ENCODE results near the gene ZFP3.
"Not testable (repeated sequence)": the region's sequence is repeated elsewhere in the genome, so short reads cannot be mapped to it uniquely, and the experiment has no call there.

The ZFP3 gene

DNA sequence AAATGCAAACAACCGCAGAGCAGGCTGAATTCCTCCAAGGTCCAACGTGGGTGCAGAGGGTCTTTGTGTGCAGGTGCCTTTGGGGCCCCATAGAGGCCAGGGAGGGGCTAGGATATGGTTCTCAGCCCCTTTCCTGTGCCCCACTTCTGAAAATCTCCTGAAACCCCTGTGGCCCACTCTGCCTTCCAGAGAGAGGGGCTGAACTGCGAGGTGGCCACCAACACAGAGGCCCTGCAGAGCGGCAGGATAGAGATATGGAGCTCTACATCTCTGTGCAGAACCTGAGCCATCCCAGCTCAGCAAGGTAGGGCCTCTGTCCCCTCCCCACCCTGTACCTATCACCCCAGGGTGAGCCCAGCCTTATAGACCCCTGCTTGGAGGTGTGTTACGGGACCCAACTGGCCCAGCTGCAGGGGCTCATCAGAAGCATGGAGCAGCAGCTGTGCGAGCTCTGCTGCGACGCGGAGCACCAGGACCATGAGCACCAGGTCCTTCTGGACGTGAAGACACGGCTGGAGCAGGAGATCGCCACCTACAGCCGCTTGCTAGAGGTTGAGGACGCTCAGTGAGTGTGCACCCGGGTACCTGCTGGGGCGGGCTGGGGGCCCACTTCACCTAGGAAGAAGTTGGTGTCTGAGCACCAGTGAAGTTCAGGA is 43.0 kb downstream of the ZFP3 start:
- H3K9me3 ChIP-seq, result peaks cover 0 to 6% (median 0%) of the 10 kb centered on the region in 3 donors
- peaks cover 0 to 17% (median 12%) of the 10 kb centered on the region in 4 donors for H3K4me1 ChIP-seq
- H3K27ac ChIP-seq, result no peak overlapping the region
- H3K27me3 ChIP-seq, result peaks cover 0 to 47% of the 10 kb centered on the region in 2 donors
- H3K36me3 ChIP-seq, result no peaks in the 10 kb centered on the region
- TF ChIP-seq, protein P1, sequence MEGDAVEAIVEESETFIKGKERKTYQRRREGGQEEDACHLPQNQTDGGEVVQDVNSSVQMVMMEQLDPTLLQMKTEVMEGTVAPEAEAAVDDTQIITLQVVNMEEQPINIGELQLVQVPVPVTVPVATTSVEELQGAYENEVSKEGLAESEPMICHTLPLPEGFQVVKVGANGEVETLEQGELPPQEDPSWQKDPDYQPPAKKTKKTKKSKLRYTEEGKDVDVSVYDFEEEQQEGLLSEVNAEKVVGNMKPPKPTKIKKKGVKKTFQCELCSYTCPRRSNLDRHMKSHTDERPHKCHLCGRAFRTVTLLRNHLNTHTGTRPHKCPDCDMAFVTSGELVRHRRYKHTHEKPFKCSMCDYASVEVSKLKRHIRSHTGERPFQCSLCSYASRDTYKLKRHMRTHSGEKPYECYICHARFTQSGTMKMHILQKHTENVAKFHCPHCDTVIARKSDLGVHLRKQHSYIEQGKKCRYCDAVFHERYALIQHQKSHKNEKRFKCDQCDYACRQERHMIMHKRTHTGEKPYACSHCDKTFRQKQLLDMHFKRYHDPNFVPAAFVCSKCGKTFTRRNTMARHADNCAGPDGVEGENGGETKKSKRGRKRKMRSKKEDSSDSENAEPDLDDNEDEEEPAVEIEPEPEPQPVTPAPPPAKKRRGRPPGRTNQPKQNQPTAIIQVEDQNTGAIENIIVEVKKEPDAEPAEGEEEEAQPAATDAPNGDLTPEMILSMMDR (IDR thresholded peaks at IDR 0.05), result no peak
- DNase-seq, result peak; percentile 3 to 46
- no peak overlapping the region for H3K4me3 ChIP-seq
- intact Hi-C loops (cut with DNase I; ENCODE audit: low total_unique reads), result no loop called here

DNA sequence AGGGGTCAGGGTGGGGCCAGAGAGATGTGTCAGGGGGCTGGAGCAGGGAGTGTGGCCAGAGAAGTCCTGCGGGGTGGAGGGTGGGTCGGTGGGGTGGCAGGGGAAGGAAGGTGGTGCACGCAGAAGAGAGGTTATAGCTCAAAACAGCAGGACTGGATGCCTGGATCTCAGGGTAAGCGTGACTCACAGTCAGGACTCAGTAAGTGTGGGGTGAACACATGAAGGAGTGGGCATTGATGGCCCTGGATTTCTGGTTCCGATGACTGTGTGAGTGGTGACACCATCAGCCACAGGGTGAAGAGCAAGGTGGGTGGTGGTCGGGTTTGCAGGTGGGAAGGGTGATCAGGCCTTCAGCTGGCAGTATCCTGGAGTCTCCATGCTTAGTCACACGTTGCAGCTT is 43.8 kb downstream of the ZFP3 start:
- Histone ChIP-seq H3K27ac (peak overlapping the region in 1 of 2 donors; percentile 67), H3K27me3 (peaks cover 0 to 45% of the 10 kb centered on the region in 2 donors), H3K4me1 (peaks cover 0 to 17% (median 12%) of the 10 kb centered on the region in 4 donors)
- H3K9me3 ChIP-seq; H3K36me3 ChIP-seq; H3K4me3 ChIP-seq; intact Hi-C loops (cut with DNase I; ENCODE audit: low total_unique reads): not testable (repeated sequence)
- DNase-seq, result peak; percentile 12 to 37

GRCh38 chr17:5122586-5123342 is 44.5 kb downstream of the ZFP3 start:
- DNase-seq, result peak; percentile 18 to 67
- peak overlapping the region; percentile 45 to 49 for H3K4me3 ChIP-seq
- H3K4me1 ChIP-seq, result peaks cover 0 to 17% (median 12%) of the 10 kb centered on the region in 4 donors
- H3K9me3 ChIP-seq, result peaks cover 0 to 6% (median 0%) of the 10 kb centered on the region in 3 donors
- intact Hi-C loops (cut with DNase I; ENCODE audit: low total_unique reads), result no loop called here
- peaks cover 0 to 51% of the 10 kb centered on the region in 2 donors for H3K27me3 ChIP-seq
- H3K36me3 ChIP-seq, result no peaks in the 10 kb centered on the region
- peak overlapping the region in 1 of 2 donors; percentile 67 for H3K27ac ChIP-seq
- TF ChIP-seq, protein P1 (IDR thresholded peaks at IDR 0.05), result no peak

- peak in 1 of 2 donors; percentile 38 for DNase-seq
- no peaks in the 10 kb centered on the region for H3K36me3 ChIP-seq
- intact Hi-C loops (cut with DNase I; ENCODE audit: low total_unique reads), result no loop called here
- H3K4me1 ChIP-seq, result peaks cover 0 to 17% (median 12%) of the 10 kb centered on the region in 4 donors
- H3K27ac ChIP-seq, result no peak overlapping the region
- TF ChIP-seq, protein P1 (IDR thresholded peaks at IDR 0.05), result no peak
- H3K9me3 ChIP-seq, result peaks cover 0 to 2% (median 0%) of the 10 kb centered on the region in 3 donors
- H3K27me3 ChIP-seq, result peaks cover 0 to 47% of the 10 kb centered on the region in 2 donors
- peak overlapping the region; percentile 45 to 49 for H3K4me3 ChIP-seq
Measured at GRCh38 chr17:5123343-5124124, 45.3 kb downstream of the ZFP3 start.

DNA sequence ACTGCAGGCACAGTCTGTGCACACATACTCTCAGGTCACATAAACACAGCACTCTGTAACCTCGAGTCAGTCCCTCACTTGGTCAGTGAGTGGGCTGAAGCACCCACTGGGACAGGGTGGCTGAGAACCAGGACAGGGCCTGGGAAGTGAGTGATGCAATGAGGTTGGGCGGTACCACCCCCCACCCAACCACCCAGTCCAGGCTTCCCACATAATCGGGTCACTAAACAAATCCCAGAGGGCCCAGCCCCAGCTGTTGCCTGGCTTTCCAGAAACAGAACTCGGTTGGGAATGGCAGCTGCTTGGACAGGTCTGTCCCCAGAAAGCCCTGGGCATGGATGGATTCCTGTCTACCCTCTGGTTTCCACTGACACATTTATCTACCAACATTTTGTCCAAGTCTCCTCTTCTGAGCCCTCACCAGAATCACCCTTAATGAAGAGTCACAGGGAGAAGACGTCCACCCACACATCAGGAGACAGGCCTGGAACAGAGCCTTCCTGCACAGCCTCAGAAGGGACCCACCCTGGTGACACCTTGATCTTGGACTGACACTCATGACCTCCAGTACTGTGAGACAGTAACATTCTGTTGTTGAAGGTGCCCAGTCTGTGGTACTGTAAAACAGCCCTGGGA is 46.0 kb downstream of the ZFP3 start:
- H3K4me3 ChIP-seq; H3K36me3 ChIP-seq; intact Hi-C loops (cut with DNase I; ENCODE audit: low total_unique reads); H3K27ac ChIP-seq; H3K9me3 ChIP-seq: not testable (repeated sequence)
- Histone ChIP-seq H3K27me3 (peaks cover 0 to 47% of the 10 kb centered on the region in 2 donors), H3K4me1 (peaks cover 0 to 17% (median 12%) of the 10 kb centered on the region in 4 donors)
- peak in 1 of 2 donors; percentile 47 for DNase-seq

GRCh38 chr17:5124896-5125295 is 46.6 kb downstream of the ZFP3 start:
- intact Hi-C loops (cut with DNase I; ENCODE audit: low total_unique reads); H3K4me3 ChIP-seq; DNase-seq; H3K36me3 ChIP-seq; H3K9me3 ChIP-seq; H3K27ac ChIP-seq: not testable (repeated sequence)
- H3K4me1 ChIP-seq, result peaks cover 0 to 17% (median 12%) of the 10 kb centered on the region in 4 donors
- H3K27me3 ChIP-seq, result peaks cover 0 to 48% of the 10 kb centered on the region in 2 donors

Measured in tibial artery (tissue), 4 donors.